Stimulated activated CD4-positive, alpha-beta T cell treated with anti-CD3 and anti-CD28 coated beads, Interleukin-4, amount 100 ng/mL, for 4 hours (primary cell): Measurements from ENCODE around the gene LMNTD2.

Experiments used
- DNase-seq, 2 experiments: peaks; one replicate each; pipeline ENCODE4 v3.0.0-alpha.2; 2020

LMNTD2 gene

GRCh38 chr11:508956-509355, 51.6 kb downstream of the LMNTD2 start:
- no peak for DNase-seq

DNA sequence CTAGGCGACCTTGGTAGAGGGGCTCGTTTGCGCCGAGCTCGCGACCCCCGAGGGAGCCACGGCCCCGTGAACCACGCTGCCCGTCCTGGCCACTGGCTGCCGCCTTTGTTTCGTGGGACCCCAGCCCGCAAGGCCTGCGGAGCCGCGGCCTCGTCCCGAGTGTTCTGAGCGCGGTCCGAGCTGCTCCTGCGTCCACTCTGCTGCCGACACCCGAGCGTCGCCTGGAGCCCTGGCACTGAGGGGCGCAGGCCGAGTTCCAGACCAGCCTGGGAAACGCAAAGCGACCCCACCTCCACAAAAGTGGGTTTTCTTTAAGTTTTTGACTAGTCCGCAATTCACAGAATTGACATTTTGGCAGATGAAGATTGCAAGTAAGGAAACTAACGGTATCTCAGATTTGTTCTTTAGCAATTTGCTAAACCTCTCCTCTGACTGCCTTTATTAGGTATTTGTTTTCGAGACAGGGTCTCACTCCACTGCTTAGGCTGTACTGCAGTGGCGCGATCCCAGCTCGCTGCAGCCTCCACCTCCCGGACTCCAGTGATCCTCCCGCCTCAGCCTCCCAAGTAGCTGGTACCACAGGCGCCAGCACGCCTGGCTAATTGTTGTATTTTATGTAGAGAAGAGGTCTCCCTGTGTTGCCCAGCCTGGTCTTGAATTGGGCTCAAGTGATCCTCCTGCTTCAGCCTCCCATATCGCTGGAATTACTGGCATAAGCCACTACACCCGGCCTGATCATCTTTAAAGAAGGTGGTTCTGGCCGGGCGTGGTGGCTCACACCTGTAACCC, 52.6 kb downstream of the LMNTD2 start:
- no peak for DNase-seq

DNA sequence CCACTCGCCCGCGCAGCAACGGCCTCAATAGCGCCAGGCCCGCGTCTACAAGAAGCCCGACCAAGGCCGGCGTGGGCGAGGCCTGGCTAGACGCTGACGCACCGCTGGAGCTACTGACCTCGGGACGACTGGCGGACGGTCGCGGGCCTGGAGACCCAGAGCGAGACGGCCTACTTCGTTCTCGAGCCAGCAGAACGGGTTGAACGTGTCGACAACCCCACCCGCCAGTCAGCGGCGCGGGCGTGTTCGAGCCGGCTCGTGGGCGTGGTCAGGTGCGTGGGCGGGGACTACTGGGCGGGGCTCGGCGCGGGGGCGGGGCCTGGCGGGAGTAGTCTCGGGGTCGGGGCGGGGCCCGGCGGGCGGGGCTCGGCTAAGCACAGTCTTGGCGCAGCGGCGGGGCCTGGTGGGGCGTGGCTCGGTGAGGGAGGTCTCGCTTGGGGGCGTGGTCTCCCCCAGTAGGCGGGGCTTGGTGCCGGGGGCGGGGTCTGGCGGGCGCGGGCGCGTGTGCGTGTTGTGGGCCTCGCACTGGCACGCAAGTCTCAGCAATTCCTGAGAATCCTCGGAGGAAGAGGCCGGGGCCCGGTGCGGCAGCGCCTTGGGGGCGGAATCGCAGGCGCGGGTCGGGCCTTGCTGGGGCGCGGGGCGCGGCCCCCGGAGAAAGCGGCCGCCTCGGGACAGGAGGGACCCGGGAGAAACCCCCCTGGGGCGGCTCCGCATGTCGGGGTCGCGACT, 53.4 kb downstream of the LMNTD2 start, which contains the start of gene RNH1:
RNH1 (minus strand) TSS at position 248 of the 732 bp plus-strand sequence. CDS start 5,080 bp downstream, outside the sequence.
- peak; percentile 98 to 100 for DNase-seq

- DNase-seq: peak; percentile 95 to 97
These were observed 54.1 kb downstream of the LMNTD2 start for GRCh38 chr11:506238-506994.

DNA sequence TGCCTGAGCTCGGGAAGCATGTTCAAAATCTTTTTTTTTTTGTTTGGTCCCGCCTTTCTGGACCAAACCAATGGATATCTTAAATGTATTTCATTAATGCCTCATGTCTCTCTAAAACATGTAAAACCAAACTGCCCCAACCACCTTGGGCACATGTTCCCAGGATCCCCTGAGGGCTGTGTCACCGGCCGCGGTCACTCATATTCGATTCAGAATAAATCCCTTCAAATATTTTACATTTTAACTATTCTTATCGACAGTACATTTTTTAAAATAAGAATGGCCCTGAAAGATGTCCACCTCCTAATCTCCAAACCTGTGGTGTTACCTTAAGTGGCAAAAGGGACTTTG, 55.6 kb downstream of the LMNTD2 start:
- no peak for DNase-seq
